Activated CD4-positive, alpha-beta T cell treated with anti-CD3 and anti-CD28 coated beads, Interleukin-10, Interleukin-2, amounts not matched to agents 100 ng/mL and 50 ng/mL, durations not matched to agents 16 hours and 8 hours (primary cell): Measurements from ENCODE around the gene ADCY2.
"Not testable (repeated sequence)": the region's sequence is repeated elsewhere in the genome, so short reads cannot be mapped to it uniquely, and the experiment has no call there.

Source experiments
- DNase-seq: peaks from one replicate; pipeline ENCODE4 v3.0.0-alpha.2; 2020

Gene ADCY2

DNA sequence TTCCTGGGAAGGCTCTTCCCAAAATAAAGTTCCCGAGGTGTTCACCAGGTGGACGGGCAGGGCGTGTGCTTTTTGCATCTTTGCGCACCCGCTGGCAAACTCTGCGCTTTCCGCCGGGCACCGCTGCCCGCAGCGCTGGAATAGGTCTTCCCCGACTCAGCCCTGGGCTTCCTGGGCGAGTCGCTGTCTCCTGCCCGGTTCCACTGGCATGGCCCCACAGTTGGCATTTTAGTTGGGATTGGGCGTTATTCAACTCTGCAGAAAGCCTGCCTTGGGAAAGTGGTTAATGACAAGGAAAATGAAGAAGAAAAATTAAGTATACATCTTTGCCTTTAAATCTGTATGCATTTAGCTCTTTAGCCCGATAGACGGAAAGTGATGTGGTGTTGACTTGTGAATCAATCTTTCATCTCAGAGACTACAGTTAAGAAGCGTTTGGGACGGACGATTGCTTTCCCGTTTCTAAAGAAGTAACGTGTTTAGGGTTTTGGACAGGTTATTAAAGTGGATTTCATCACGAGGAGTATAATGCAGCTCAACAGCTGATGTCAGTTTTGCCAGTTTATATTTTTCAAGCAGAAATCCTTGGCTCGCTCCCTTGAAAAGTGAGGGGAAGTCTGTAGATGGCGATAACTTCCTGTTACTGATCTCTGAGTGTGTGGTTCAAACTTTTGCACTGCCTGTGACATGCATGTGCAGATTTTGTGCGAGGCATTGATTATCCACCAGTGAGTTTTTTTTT, 946 bp downstream of the ADCY2 start:
- no peak for DNase-seq

- no peak for DNase-seq
Observed at GRCh38 chr5:7397937-7398336, 2.0 kb downstream of the ADCY2 start.

GRCh38 chr5:7398596-7399280, 2.8 kb downstream of the ADCY2 start:
- DNase-seq = no peak

DNA sequence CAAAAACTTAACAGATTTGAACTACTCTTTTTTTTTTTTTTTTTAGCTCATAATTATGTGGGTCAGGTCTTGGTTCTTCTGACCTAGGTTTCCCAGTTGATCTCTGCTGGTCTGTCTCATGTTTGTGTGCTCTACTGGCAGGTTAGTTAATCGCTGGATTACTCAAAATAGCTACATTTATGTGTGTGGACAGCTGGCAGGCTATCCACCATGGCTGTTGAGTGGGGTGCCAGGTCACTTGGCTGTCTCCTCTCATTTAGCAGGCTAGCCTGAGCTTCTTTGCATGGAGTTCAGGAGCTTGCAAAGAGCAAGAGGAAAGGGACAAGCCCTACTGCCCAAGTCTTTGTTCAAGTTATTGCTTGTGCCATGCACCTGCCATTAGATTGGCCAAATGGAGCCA, 9.3 kb downstream of the ADCY2 start:
- no peak for DNase-seq

DNA sequence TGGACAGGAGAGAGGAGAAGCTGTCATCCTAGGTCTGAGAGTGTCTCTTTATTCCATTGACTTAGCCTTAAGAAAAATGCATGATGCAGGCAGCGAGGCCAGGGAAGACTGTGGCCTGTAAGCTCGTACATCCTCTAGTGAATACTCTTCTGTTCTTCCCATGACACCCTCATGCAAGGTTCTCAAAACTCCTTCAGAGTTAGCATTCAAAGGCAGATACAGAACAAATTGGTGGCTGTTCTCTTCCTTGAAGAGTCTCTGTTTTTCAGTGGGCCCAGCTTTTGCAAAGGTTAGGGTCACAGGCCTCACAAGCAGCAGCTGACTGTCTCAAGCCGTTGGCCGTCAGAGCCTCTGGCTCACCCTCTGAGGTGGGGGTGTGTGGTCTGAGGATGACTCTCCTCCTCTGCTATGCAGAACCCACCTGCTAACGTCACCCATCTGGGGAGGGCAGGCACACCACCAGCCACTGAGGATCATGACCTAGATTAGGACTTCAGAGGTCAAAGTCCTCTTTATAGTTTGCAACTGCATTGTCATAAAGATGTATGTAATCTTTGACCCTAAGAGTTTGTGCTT, 15.1 kb downstream of the ADCY2 start:
- no peak for DNase-seq

DNA sequence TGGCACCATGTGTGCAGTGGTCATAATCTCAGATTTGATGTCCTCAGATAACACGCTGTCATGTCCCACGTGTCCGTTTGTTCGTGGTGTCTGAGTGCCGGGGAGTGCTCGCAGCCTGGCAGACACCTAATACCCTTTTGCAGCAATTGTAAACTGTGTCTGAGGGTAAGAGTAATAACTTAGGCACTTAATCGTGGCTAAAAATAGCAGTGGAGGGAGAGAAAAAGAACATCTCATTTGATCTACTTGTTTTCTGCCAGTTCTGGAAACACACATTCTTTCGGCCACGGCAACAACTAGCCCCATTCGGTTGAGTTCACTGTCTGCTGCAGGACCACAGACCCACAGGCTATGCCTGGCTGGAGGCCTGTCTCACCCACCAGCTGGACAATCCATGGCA, 16.5 kb downstream of the ADCY2 start:
- no peak for DNase-seq

DNA sequence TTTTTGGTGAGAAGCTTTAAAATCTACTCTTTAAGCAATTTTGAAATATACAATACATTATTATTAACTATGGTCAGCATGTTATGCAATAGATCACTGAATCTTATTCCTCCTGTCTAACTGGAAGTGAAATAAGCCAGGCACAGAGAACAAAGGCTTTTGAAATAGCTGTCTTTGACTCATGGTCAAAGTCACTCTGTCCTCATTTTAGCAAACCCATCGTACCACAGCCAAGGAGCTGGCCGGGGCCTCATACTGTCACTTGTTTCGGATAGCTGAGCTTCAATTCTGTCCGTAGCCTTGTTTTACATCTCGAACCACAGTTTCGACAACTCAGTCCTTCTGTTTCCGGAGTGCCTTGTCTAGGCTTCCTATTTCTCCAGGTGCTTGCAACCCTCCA, 19.2 kb downstream of the ADCY2 start:
- DNase-seq = no peak

DNA sequence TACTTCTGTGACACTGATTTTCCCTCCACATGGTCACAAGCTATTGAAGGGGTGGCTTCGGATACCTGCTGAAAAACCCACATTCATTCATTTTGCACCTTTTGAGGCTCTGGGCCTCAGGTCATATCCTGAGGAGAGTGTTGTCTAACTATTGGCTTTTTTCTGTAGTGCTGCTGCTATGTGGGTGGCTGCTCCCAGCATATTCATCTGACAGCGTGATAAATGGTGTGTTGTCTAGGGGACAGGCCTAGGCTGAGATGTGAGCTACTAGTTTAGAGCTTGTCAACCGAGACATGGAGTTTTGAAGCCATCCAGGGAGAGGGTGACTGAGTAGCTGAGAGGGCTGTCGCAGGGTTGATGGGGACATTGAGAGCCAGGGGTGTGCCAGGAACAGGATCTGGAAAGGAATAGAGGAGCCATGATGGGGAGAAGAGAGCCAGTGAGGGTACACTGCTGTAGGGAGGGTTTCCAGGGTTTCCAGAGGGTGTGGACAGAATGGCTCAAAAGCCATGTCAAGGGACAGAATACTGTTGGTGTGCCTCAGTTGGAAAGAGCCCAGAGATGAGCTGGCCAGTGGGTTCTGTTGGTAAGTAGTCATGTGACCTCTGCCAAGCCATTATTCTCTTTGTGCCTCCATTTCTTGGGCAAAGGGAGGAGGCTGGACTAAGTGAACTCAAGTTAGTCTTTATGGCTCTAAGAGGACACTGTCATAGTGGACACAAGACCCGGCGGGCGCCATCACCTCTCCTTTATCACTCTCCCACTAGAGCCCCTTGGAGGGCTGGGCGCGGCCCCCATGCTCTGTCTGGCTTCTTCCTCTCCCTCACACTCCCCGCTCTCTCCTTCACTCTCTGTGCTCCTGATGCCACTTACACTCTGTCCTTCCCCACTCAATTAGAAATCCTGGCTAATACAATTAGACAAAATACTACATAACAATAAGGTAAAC, 19.9 kb downstream of the ADCY2 start:
- DNase-seq = no peak

- DNase-seq = no peak
Observed at GRCh38 chr5:7418276-7418675, 22.3 kb downstream of the ADCY2 start.

- no peak for DNase-seq
Observed at GRCh38 chr5:7419367-7419766, 23.4 kb downstream of the ADCY2 start.

DNA sequence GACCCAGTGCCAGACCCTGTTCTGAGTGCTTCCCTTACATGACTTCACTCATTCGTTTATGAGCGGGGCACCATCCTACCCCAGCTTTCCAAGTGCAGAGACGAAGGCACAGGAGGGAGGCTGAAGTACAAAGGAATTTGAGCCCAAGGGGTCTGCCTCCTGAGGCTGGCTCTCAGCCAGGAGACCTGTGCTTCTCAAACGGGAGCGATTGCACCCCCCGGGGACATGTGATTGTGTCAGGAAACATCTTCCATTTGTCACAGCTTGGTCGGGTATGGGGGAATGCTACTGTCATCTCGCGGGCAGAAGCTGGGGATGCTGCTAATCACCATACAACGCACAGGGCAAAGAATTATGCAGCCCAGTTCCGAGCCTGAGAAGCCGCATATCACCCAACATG, 23.9 kb downstream of the ADCY2 start:
- no peak for DNase-seq

DNA sequence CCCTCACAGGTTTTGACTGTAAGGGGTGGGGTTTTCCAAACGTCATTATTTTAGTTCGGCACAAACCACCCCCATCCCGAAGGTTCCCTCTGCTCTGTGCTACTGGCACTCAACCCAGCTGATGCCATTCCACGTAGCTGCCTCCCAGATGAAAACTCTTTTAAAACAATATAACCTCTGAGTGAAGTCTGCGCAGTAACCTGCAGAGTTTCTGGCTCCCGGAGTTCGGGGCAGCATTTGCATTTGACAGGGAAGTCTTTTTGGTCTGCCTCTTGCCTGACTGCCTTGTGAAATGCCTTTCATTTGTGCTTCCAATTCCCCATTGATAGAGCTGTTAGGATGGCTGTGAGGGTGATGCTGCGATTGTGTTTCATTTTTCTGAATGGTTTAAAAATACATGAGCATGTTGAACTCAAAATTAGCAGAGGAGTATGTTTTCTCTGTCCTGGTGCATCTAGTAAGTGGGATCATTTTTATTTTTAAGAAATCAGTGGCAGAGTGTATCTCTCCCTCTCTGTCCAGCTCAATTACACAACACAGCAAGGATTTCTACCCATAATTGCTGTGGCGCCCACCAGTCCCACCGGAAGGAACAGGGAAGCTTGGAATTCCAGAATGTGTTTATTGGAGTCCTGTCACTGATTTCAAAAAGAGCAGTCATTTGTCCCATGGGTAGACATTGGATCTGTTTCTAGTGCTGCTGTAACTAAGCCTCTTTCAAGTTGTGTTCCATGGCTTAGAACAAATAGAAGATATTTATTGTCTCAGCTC, 24.8 kb downstream of the ADCY2 start:
- no peak for DNase-seq

- DNase-seq = no peak
Observed at GRCh38 chr5:7422316-7423106, 26.6 kb downstream of the ADCY2 start.

DNA sequence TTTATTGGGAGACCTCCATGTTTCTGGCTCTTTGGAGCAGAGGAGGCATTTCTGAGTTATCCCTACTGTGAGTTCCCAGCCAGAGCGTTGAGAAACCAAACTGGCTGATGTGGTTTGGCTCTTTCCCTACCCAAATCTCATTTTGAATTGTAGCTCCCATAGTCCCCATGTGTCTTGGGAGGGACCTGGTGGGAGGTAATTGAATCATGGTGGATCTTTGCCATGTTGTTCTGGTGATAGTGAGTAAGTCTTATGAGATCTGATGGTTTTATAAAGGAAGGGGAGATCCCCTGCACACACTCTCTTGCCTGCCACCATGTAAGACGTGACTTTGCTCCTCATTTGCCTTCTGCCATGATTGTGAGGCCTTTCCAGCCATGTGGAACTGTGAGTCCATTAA, 27.3 kb downstream of the ADCY2 start:
- not testable (repeated sequence) for DNase-seq

DNA sequence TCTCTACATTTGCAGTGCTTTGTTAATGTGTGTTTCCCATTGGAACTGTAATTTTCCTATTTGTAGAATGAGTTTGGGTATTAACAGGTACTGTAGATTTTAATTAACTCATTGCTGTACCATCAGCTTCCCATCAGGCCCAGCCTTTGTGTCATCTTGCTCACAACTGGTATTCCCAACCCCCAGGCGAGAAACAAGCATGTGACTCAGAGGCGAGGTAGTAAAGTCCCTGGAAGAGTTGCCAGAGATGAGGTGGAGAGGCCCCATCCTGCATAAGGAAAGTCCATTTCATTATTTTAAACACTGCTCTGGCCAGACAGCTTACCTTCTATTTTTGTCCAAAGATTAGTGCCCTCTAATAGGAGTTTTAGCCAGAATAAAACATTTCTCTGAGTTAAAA, 29.9 kb downstream of the ADCY2 start:
- DNase-seq = no peak

GRCh38 chr5:7426284-7426683, 30.3 kb downstream of the ADCY2 start:
- DNase-seq = no peak

- DNase-seq = no peak
Observed at GRCh38 chr5:7434914-7435313, 39.0 kb downstream of the ADCY2 start.

DNA sequence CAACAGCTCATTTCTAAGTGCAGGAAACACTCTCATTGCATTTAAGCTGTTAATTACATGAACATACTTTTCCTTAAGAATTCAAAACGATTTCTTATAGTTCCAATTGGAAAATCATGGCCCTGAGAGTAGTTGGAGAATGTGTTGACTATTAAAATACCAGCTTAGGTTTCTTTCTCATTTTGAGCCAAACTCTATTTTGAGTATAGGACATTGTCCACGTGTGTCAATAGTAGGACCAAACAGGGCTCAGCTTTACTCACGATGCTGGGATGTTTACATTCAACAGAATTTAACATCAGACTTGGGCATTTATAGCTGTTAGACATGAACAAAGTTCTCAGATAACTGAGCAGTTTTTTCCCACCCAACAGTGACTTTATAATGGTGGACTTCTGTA, 39.6 kb downstream of the ADCY2 start:
- no peak for DNase-seq

DNA sequence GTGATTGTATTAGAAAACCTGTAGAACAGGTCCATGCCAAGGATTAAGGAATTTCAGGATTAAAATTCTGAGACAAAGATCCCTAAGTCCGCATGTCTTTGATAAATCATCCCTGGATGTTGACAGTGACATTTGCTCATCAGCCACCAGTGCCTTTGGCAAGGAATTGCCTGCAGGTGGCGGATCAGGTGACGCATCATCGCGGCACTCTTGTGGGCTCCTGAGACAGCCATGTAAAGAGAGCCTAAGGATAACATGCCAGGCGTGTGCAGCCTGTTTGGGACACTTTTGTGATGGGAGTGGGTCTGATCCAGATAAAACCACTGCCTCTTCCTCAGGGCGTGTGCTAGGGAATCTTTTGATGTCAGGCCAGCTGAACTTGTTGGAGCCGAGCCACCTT, 40.6 kb downstream of the ADCY2 start:
- DNase-seq = no peak

DNA sequence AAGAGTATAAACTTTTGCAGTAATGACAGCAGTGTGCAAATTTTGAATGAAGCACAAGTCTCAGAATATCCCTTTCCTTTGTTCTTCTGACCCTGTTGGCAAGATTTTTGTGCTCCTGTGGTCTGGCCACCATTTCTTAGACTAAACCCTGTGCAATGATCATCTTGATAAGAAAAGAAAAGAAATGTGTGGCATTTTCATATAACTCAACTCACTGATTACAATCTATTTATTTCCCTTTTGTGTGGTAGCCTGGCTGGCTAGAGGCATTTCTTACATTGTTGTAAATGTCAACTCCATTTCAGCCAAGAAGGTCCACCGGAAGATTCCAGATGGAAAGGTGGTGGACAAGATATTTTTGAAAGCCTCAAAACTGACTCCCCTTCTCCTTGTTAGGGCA, 41.9 kb downstream of the ADCY2 start:
- no peak for DNase-seq

DNA sequence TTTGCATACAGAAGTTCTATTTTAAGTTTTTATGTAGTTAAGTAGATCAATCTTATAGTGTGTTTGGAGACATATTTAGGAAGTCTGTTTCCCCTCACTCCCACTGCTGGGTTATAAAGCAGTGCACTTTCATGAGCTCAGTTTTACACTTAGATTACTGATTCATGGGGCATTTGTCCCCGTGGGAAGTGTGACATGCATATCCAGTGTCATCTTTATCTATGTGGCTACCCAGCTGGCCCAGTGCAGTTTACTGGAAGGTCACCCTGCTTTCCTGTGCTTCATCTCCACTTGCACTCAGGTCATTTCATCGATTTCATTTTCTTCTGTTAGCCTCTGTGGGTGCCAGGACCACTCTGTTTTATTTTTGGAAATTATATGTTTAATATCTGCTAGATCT, 49.1 kb downstream of the ADCY2 start:
- no peak for DNase-seq

- DNase-seq = no peak
Observed at GRCh38 chr5:7445831-7446230, 49.9 kb downstream of the ADCY2 start.
